Heart right ventricle (tissue), 16 donors: ENCODE results near the gene PLA2G2D. TPM values are rescaled to one million over a fixed set of nuclear protein-coding genes. Genes with fewer than 3 reads are reported as not detected.

ENCODE experiments used
- ATAC-seq, 8 donors: fragments of 200-7000 bp; cut with Tn5 transposase; one replicate each; pipeline ENCODE4 v1.9.1; 2020; ENCODE audit warnings: mild to moderate bottlenecking in 8 of 8, moderate library complexity in 8 of 8, moderate number of reproducible peaks in 1 of 8
- DNase-seq, 2 donors: peaks; one replicate each; pipeline ENCODE4 v3.0.0-alpha.2; 2020
- H3K27ac ChIP-seq, 10 donors: fragments of 200-600 bp; sonication (generic) in 2 of 10; one replicate each; pipeline versions ENCODE4 v1.5.0 to v1.8.0; 2020 to 2022; ENCODE audit warnings: mild to moderate bottlenecking in 3 of 10
- H3K27me3 ChIP-seq, 7 donors: fragments of 200-600 bp; one replicate each; pipeline ENCODE4 v1.8.0; 2021 to 2022; ENCODE audit warnings: mild to moderate bottlenecking in 2 of 7
- H3K36me3 ChIP-seq, 9 donors: fragments of 200-600 bp; sonication (generic) in 1 of 9; one replicate each; pipeline versions ENCODE4 v1.5.0 to v1.8.0; 2020 to 2022; ENCODE audit warnings: mild to moderate bottlenecking in 2 of 9
- H3K4me1 ChIP-seq, 9 donors: fragments of 200-600 bp; sonication (generic) in 1 of 9; one replicate each; pipeline versions ENCODE4 v1.5.0 to v1.8.0; 2020 to 2022; ENCODE audit warnings: mild to moderate bottlenecking in 4 of 9
- H3K4me3 ChIP-seq, 10 donors: fragments of 200-600 bp; sonication (generic) in 2 of 10; one replicate each; pipeline versions ENCODE4 v1.5.0 to v1.8.0; 2020 to 2022; ENCODE audit warnings: mild to moderate bottlenecking in 7 of 10, moderate library complexity in 2 of 10
- H3K9me3 ChIP-seq, 11 donors: fragments of 200-600 bp in 10 of 11; sonication (generic) in 2 of 11; one replicate each; pipeline versions ENCODE4 v1.5.0 to v1.8.0; 2013 to 2022; ENCODE audit warnings: mild to moderate bottlenecking in 2 of 11, control low read depth in 1 of 11, moderate library complexity in 1 of 11
- WGBS, 2 donors: extraction: QIAGEN DNeasy Blood & Tissue Kit; methylation state at CpG; one replicate each; pipeline ENCODE4 v1.1.7; 2013; ENCODE audit warnings: inconsistent platforms in 1 of 2; 5-methylcytosine and 5-hydroxymethylcytosine counted together
- intact Hi-C, 10 donors: fragments of 100-400 bp; cut with DNase I; formaldehyde crosslinking; loops; one replicate each; pipeline versions ENCODE4 v1.11.1 to v1.14.2; 2022
- polyA plus RNA-seq, 2 donors: library from polyadenylated mRNA; stranded (reverse); fragments of 200-250 nt; gene quantifications; one replicate each; pipeline ENCODE4 v1.2.3, GENCODE V29; 2013
- total RNA-seq, 10 donors: library from RNA; stranded (reverse); fragmentation: NEBNext Ultra II Directional in 3 of 10; extraction: Animal tissue kit (Norgen Biotek cat#: 25700) in 3 of 10; gene quantifications; one replicate each; pipeline versions ENCODE4 v1.2.1 to v1.2.4, GENCODE V29; 2021 to 2023
- TF ChIP-seq, protein P1 (sequence below), 9 donors: fragments of 200-600 bp; sonication (generic) in 2 of 9; IDR thresholded peaks; one replicate each; pipeline versions ENCODE4 v1.5.0 to v1.8.0; 2021 to 2022; ENCODE audit warnings: antibody characterized with exemption in 9 of 9, mild to moderate bottlenecking in 5 of 9, moderate library complexity in 1 of 9
- donor health status: Arrhythmogenic right ventricular cardiomyopathy.
- donor health status: ischemic (EF 13 %, LVEDD 7.1; RV severe dilation, severe dysfunction).
- donor health status: healthy with polysubstance abuse.
- donor health status: DM: no; HTN: yes; CAD: no.
- donor health status: DM: no; HTN: no; CAD: no.
- donor health status: ischemic (EF 25% LVEDD 6.9; RV normal size, moderate dysfunction).
- donor health status: ischemic (EF 25% LVEDD 5.7; RV mildly dilated, moderate dysfunction).
- donor health status: healthy.
- donor health status: DM: yes; HTN: yes; CAD: no.
- donor health status: Ischemic cardiomyopathy.
- donor health status: ischemic (EF 35%, LVEDD 5.7; RV mildly dilated, moderate dysfunction).
- donor health status: nonischemic (EF 11% LVEDD 7.7; RV severe dilation, severe dysfunction).
- donor health status: DM: yes; HTN: yes; CAD: no.
- donor health status: PGD.
- donor health status: ischemic (EF 29% LVEDD 5.4; RV normal size, mild dysfunction).
- donor health status: nonischemic (EF 23%, LVEDD 6.1; RV moderate dilation, normal function).

Gene PLA2G2D
- total and polyA plus RNA-seq, 12 donors = 1.1 TPM; not detected in 11

DNA sequence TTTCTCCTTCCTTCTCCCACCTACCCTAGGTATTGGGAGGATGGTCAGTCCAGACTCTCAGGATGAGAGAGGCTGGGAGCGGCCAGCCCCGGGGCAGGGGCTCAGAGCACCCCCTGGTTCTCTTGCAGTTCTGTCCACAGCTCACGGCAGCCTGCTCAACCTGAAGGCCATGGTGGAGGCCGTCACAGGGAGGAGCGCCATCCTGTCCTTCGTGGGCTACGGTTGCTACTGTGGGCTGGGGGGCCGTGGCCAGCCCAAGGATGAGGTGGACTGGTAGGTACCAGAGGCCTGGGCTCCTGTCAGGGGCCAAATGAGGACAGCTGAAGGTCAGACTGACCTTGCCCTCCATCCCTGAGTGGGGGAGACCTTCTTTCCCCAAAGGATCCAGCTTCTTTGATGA is 24.0 kb upstream of the PLA2G2D start:
- ATAC-seq = no peak
- intact Hi-C loops = loop anchor here in 1 of 10 donors (5.0 kb wide), 1 partner anchor 36 kb away; no protein-coding TSS in a partner anchor
- Histone ChIP-seq H3K4me1 (peaks cover 0 to 6% (median 0%) of the 10 kb centered on the region in 9 donors), H3K9me3 (no peaks in the 10 kb centered on the region), H3K27me3 (peaks cover 0 to 9% (median 0%) of the 10 kb centered on the region in 7 donors), H3K27ac (no peak overlapping the region), H3K4me3 (no peak overlapping the region), H3K36me3 (no peaks in the 10 kb centered on the region)
- DNase-seq = no peak
- TF ChIP-seq, protein P1, sequence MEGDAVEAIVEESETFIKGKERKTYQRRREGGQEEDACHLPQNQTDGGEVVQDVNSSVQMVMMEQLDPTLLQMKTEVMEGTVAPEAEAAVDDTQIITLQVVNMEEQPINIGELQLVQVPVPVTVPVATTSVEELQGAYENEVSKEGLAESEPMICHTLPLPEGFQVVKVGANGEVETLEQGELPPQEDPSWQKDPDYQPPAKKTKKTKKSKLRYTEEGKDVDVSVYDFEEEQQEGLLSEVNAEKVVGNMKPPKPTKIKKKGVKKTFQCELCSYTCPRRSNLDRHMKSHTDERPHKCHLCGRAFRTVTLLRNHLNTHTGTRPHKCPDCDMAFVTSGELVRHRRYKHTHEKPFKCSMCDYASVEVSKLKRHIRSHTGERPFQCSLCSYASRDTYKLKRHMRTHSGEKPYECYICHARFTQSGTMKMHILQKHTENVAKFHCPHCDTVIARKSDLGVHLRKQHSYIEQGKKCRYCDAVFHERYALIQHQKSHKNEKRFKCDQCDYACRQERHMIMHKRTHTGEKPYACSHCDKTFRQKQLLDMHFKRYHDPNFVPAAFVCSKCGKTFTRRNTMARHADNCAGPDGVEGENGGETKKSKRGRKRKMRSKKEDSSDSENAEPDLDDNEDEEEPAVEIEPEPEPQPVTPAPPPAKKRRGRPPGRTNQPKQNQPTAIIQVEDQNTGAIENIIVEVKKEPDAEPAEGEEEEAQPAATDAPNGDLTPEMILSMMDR (IDR thresholded peaks at IDR 0.05) = no peak
- WGBS, 2 donors = 91 to 95% methylated on average over 8 of the region's 8 CpGs

DNA sequence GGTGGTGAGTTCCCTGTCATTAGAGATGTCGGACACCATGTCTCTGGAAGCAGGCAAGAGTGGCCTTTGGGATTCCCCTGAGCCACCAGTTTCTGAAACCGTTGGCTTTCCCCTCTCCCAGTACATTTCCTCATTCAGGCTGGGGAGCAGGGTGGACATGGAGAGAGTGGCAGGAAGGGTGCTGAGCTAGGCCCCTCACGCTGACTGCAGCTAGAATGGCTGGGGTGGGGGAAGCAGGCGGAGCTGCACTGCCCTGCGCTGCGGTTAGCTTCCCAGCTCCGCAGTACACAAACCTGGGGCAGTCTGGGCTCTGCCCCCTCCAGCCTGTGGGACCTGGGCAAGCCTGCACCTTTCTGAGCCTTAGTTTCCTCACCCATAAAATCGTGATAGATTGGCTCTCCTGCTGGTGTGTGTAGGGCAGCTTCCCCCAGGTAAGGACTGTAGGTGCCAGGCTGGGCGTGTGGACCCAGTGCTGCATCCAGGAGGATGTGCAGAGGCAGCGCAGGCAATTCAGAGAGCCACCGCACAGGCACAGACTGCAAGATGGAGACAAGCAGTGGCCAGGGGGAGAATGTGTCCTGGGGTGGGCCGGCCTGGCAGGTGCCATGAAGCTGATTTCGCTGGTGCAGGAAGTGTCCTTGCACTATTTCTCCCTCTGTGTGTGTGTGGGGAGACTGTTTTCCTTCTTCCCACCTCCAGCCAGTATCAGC is 22.8 kb upstream of the PLA2G2D start:
- WGBS, 2 donors = 81 to 86% methylated on average over 13 of the region's 13 CpGs
- TF ChIP-seq, protein P1 (IDR thresholded peaks at IDR 0.05) = no peak
- Histone ChIP-seq H3K27me3 (peaks cover 0 to 9% (median 0%) of the 10 kb centered on the region in 7 donors), H3K4me1 (peaks cover 0 to 6% (median 0%) of the 10 kb centered on the region in 9 donors), H3K36me3 (no peaks in the 10 kb centered on the region), H3K27ac (no peak overlapping the region), H3K4me3 (no peak overlapping the region), H3K9me3 (no peaks in the 10 kb centered on the region)
- DNase-seq (no peak), ATAC-seq (no peak)
- intact Hi-C loops = loop anchor here in 1 of 10 donors (5.0 kb wide), 1 partner anchor 35 kb away; no protein-coding TSS in a partner anchor

DNA sequence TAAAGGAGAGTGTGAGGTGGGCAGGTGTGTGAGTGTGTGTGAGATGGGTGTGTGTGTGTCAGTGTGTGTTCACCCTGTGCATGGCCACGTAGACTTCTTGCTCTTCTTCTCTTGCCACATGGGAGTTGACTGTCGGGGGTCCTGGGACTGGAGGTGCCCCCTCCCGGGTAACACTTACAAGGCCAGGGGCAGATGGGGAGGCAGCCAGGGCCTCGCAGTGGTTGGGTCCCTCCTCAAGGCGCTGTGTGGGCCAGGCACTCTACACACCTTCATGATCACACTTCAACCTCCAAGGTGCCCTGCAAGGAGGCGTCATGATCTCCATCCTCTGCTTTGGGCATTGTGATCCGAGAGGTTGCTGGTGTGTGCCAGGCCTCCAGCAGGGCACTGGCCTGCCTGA is 22.1 kb upstream of the PLA2G2D start:
- no peak for ATAC-seq
- 86 to 90% methylated on average over 7 of the region's 7 CpGs for WGBS, 2 donors
- no peak for DNase-seq
- H3K36me3 ChIP-seq = no peaks in the 10 kb centered on the region
- no peaks in the 10 kb centered on the region for H3K9me3 ChIP-seq
- TF ChIP-seq, protein P1 (IDR thresholded peaks at IDR 0.05) = no peak
- peaks cover 0 to 6% (median 0%) of the 10 kb centered on the region in 9 donors for H3K4me1 ChIP-seq
- H3K27me3 ChIP-seq = peaks cover 0 to 9% (median 0%) of the 10 kb centered on the region in 7 donors
- no peak overlapping the region for H3K4me3 ChIP-seq
- intact Hi-C loops = loop anchor here in 1 of 10 donors (5.0 kb wide), 1 partner anchor 34 kb away; no protein-coding TSS in a partner anchor
- H3K27ac ChIP-seq = no peak overlapping the region

DNA sequence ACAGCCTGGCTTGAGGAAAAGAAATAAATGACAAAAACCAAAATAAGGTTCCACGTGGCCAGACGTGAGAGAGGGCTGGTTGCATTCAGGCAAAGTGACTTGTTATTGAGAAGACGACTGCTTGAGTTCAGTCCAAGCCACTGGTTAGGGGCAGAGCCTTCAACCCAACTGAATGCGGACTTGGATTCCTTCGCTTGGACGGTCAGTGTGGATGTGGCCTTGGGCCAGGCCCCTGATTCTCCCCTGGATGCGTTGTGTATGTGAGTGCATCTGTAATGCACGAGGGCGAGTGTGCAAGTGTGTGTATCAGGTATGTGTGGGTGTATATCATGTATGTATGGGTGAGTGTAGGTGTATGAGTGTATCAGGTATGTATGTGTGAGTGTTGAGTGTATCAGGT is 21.7 kb upstream of the PLA2G2D start:
- Histone ChIP-seq H3K4me1 (peaks cover 0 to 6% (median 0%) of the 10 kb centered on the region in 9 donors), H3K27ac (no peak overlapping the region), H3K36me3 (no peaks in the 10 kb centered on the region), H3K27me3 (peaks cover 0 to 9% (median 0%) of the 10 kb centered on the region in 7 donors), H3K9me3 (no peaks in the 10 kb centered on the region), H3K4me3 (no peak overlapping the region)
- no peak for DNase-seq
- intact Hi-C loops = loop anchor here in 1 of 10 donors (5.0 kb wide), 1 partner anchor 34 kb away; no protein-coding TSS in a partner anchor
- no peak for ATAC-seq
- WGBS, 2 donors = 84 to 85% methylated on average over 9 of the region's 9 CpGs
- TF ChIP-seq, protein P1 (IDR thresholded peaks at IDR 0.05) = no peak
